ENCODE results near the gene BTLA.
"Not testable (repeated sequence)": the region's sequence is repeated elsewhere in the genome, so short reads cannot be mapped to it uniquely, and the experiment has no call there.

Gene BTLA

DNA sequence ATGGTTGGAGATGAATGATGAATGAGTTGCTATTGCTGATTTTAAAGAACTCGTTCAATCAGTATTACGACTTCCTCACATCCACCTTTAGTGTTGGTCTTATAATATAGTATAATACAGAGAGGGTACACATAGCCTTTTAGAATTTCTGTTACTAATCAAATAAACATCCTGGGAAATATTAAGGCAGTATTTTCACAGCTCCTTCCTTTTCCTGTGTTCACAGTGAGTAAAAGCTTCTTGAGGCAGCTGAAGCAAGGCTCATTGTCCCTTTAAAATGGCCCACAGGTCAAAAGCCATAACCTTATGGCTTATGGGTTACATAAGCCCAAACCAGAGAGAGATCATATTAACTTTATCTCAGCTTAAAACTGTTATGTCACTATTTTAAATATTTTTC is 1.3 kb upstream of the BTLA start:
- Histone ChIP-seq H3K4me1 (ENCODE audit: insufficient read depth, poor library complexity, severe bottlenecking) (no peaks in the 10 kb centered on the region), H3K36me3 (ENCODE audit: low read depth) (no peaks in the 10 kb centered on the region), H3K27me3 (ENCODE audit: insufficient read depth, poor library complexity, severe bottlenecking) (no peaks in the 10 kb centered on the region), H3K27ac (ENCODE audit: poor library complexity, severe bottlenecking) (no peak overlapping the region), H3K9me3 (ENCODE audit: severe bottlenecking) (no peaks in the 10 kb centered on the region), H3K4me3 (ENCODE audit: severe bottlenecking) (no peak overlapping the region)
- TF ChIP-seq, protein P1, sequence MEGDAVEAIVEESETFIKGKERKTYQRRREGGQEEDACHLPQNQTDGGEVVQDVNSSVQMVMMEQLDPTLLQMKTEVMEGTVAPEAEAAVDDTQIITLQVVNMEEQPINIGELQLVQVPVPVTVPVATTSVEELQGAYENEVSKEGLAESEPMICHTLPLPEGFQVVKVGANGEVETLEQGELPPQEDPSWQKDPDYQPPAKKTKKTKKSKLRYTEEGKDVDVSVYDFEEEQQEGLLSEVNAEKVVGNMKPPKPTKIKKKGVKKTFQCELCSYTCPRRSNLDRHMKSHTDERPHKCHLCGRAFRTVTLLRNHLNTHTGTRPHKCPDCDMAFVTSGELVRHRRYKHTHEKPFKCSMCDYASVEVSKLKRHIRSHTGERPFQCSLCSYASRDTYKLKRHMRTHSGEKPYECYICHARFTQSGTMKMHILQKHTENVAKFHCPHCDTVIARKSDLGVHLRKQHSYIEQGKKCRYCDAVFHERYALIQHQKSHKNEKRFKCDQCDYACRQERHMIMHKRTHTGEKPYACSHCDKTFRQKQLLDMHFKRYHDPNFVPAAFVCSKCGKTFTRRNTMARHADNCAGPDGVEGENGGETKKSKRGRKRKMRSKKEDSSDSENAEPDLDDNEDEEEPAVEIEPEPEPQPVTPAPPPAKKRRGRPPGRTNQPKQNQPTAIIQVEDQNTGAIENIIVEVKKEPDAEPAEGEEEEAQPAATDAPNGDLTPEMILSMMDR (IDR thresholded peaks at IDR 0.05; ENCODE audit: poor library complexity, severe bottlenecking): no peak
- no peak for ATAC-seq (ENCODE audit: low read depth)
- no peak for DNase-seq (ENCODE audit: low spot score)

DNA sequence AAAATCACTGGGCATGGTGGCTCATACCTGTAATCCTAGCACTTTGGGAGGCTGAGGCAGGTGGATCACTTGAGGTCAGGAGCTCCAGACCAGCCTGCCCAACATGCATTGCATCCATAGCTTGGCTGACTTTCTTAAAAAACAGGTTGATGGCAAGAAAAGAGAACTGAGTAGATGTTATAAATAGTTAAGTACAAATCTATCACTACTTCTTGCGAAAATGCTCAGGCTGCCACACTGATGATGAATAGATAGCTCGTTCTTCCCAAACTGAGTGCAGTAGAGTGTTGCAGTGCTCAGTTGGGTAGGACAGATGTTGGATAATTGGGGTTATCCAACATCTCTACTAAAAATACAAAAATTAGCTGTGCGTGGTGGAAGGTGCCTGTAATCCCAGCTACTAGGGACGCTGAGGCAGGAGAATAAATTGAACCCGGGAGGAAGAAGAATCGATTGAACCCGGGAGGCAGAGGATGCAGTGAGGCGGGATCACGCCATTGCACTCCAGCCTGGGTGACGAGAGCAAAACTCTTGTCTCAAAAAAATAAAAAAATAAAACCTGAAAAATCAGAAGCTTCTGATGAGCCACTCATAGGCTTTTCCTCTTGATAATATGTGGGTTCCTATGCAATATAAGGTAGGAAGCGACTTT is 1.2 kb downstream of the BTLA start:
- TF ChIP-seq, protein P1 (IDR thresholded peaks at IDR 0.05; ENCODE audit: poor library complexity, severe bottlenecking): no peak
- H3K36me3 ChIP-seq (ENCODE audit: low read depth): no peaks in the 10 kb centered on the region
- DNase-seq (ENCODE audit: low spot score) (no peak), ATAC-seq (ENCODE audit: low read depth) (no peak)
- H3K4me3 ChIP-seq (ENCODE audit: severe bottlenecking): no peak overlapping the region
- H3K9me3 ChIP-seq (ENCODE audit: severe bottlenecking): no peaks in the 10 kb centered on the region
- H3K4me1 ChIP-seq (ENCODE audit: insufficient read depth, poor library complexity, severe bottlenecking): no peaks in the 10 kb centered on the region
- no peak overlapping the region for H3K27ac ChIP-seq (ENCODE audit: poor library complexity, severe bottlenecking)
- H3K27me3 ChIP-seq (ENCODE audit: insufficient read depth, poor library complexity, severe bottlenecking): no peaks in the 10 kb centered on the region

DNA sequence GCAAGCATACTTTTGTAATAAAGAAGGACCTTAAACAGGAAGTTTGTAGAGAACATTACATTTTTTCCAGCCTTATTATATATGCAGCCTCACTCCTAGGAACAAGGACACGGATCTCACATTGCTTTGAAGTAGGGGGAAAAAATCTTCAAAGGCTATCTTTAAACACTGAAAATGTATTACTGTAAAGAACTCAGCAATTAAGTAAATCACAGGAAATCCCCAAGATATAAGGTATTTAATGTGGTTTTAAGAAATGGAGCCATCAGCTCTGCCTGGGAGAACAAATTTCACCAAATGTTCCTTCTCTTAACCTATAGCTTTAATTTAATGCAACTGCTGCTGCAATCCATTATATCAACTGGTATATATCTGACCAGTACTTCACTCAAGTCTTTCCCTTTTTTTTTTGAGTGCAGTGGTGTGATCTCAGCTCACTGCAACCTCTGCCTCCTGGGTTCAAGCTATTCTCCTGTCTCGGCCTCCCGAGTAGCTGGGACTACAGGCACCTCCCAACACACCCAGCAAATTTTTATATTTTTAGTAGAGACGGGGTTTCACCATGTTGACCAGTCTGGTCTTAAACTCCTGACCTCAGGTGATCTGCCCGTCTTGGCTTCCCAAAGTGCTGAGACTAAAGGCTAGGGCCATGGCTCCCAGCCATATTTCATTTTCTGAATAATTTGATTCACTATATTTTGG is 2.8 kb downstream of the BTLA start:
- ATAC-seq (ENCODE audit: low read depth): no peak
- H3K27ac ChIP-seq (ENCODE audit: poor library complexity, severe bottlenecking): no peak overlapping the region

DNA sequence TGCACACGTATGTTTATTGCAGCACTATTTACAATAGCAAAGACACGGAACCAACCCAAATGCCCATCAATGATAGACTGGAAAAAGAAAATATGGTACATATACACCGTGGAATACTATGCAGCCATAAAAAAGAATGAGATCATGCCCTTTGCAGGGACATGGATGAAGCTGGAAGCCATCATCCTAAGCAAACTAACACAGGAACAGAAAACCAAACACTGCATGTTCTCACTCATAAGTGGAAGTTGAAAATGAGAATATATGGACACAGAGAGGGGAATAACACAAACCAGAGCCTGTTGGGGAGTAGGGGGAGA is 4.9 kb downstream of the BTLA start:
- not testable (repeated sequence) for H3K27me3 ChIP-seq (ENCODE audit: insufficient read depth, poor library complexity, severe bottlenecking); H3K4me3 ChIP-seq (ENCODE audit: severe bottlenecking); H3K9me3 ChIP-seq (ENCODE audit: severe bottlenecking); H3K36me3 ChIP-seq (ENCODE audit: low read depth); DNase-seq (ENCODE audit: low spot score); H3K27ac ChIP-seq (ENCODE audit: poor library complexity, severe bottlenecking); H3K4me1 ChIP-seq (ENCODE audit: insufficient read depth, poor library complexity, severe bottlenecking); ATAC-seq (ENCODE audit: low read depth)

More for the DNA sequence above, 2.8 kb downstream of the BTLA start:
- no peak for DNase-seq (ENCODE audit: low spot score)
- TF ChIP-seq, protein P1 (IDR thresholded peaks at IDR 0.05; ENCODE audit: poor library complexity, severe bottlenecking): no peak
- no peaks in the 10 kb centered on the region for H3K36me3 ChIP-seq (ENCODE audit: low read depth)
- no peak overlapping the region for H3K4me3 ChIP-seq (ENCODE audit: severe bottlenecking)
- no peaks in the 10 kb centered on the region for H3K27me3 ChIP-seq (ENCODE audit: insufficient read depth, poor library complexity, severe bottlenecking)
- no peaks in the 10 kb centered on the region for H3K4me1 ChIP-seq (ENCODE audit: insufficient read depth, poor library complexity, severe bottlenecking)
- H3K9me3 ChIP-seq (ENCODE audit: severe bottlenecking): no peaks in the 10 kb centered on the region

DNA sequence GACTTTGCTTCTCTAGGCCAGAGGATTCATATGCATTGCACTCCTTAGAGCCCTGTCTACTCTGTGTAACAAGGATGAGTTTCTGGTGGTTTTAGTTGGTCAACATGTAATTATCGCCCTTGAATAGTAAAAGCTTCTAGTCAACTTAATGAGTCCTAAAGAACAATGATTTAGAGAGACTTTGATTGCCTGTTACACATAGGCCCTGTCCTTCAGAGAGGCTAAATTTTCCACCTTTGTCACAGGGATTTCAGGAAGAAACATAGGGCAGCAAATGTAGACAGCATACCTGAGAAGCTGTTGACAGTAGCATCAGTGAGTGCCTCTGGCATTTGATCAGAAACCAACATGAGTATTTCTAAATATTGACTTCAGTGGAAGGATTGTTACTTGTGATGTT is 7.1 kb downstream of the BTLA start:
- no peaks in the 10 kb centered on the region for H3K36me3 ChIP-seq (ENCODE audit: low read depth)
- DNase-seq (ENCODE audit: low spot score) (no peak), ATAC-seq (ENCODE audit: low read depth) (no peak)
- no peaks in the 10 kb centered on the region for H3K27me3 ChIP-seq (ENCODE audit: insufficient read depth, poor library complexity, severe bottlenecking)
- no peak overlapping the region for H3K4me3 ChIP-seq (ENCODE audit: severe bottlenecking)
- no peak overlapping the region for H3K27ac ChIP-seq (ENCODE audit: poor library complexity, severe bottlenecking)
- H3K4me1 ChIP-seq (ENCODE audit: insufficient read depth, poor library complexity, severe bottlenecking): no peaks in the 10 kb centered on the region
- TF ChIP-seq, protein P1 (IDR thresholded peaks at IDR 0.05; ENCODE audit: poor library complexity, severe bottlenecking): no peak
- H3K9me3 ChIP-seq (ENCODE audit: severe bottlenecking): no peaks in the 10 kb centered on the region

Measured in RWPE2 (cell line).